Liver (tissue), 3 donors: ENCODE measurements around the gene SLC17A3.

Experiments used
- RAD21 ChIP-seq, 2 donors: IDR thresholded peaks; 2 replicates each; pipeline ENCODE4 v1.6.1; 2016; ENCODE audit warnings: antibody characterized with exemption in 2 of 2, mild to moderate bottlenecking in 2 of 2
- RXRA ChIP-seq, 2 donors: IDR thresholded peaks; 2 replicates each; pipeline ENCODE4 v1.6.1; 2017 to 2018; ENCODE audit warnings: antibody characterized with exemption in 2 of 2, mild to moderate bottlenecking in 1 of 2
- SP1 ChIP-seq: IDR thresholded peaks from 2 replicates; pipeline ENCODE4 v1.6.1; 2018; ENCODE audit warnings: antibody characterized with exemption, mild to moderate bottlenecking
- TF ChIP-seq, protein P1 (sequence below): fragments of 150-350 bp; IDR thresholded peaks from 2 replicates; pipeline ENCODE4 v1.5.1; 2017; ENCODE audit warnings: improper control_type of control experiment, low read depth, low read length; ENCODE audit not compliant: missing input control
- TF ChIP-seq, protein P2 (sequence below): IDR thresholded peaks from 2 replicates; pipeline ENCODE4 v1.6.1; 2016; ENCODE audit warnings: antibody characterized with exemption, mild to moderate bottlenecking
- donor health status: healthy.
- donor health status: healthy.

DNA sequence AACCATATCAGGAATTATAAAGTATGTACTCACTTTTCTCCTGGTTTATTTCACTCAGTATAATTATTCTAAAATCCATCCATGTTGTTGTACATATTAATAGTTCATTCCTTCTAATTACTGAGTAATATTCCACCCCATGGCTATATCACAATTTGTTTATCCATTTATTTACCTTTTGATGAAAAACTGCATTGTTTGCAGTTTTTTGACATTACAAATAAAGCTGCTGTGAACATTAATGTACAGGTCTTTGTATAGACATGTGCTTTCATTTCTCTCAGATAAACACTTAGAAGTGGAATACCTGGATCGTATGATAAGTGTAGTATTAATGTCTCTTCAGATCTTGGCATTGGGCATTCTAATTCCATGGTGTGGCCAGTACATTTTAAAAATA, 4.2 kb downstream of the SLC17A3 start:
- TF ChIP-seq, protein P1, sequence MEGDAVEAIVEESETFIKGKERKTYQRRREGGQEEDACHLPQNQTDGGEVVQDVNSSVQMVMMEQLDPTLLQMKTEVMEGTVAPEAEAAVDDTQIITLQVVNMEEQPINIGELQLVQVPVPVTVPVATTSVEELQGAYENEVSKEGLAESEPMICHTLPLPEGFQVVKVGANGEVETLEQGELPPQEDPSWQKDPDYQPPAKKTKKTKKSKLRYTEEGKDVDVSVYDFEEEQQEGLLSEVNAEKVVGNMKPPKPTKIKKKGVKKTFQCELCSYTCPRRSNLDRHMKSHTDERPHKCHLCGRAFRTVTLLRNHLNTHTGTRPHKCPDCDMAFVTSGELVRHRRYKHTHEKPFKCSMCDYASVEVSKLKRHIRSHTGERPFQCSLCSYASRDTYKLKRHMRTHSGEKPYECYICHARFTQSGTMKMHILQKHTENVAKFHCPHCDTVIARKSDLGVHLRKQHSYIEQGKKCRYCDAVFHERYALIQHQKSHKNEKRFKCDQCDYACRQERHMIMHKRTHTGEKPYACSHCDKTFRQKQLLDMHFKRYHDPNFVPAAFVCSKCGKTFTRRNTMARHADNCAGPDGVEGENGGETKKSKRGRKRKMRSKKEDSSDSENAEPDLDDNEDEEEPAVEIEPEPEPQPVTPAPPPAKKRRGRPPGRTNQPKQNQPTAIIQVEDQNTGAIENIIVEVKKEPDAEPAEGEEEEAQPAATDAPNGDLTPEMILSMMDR, result no peak
- no peak for TF ChIP-seq SP1
- no peak for TF ChIP-seq RXRA (IDR thresholded peaks at IDR 0.05)
- TF ChIP-seq, protein P2, sequence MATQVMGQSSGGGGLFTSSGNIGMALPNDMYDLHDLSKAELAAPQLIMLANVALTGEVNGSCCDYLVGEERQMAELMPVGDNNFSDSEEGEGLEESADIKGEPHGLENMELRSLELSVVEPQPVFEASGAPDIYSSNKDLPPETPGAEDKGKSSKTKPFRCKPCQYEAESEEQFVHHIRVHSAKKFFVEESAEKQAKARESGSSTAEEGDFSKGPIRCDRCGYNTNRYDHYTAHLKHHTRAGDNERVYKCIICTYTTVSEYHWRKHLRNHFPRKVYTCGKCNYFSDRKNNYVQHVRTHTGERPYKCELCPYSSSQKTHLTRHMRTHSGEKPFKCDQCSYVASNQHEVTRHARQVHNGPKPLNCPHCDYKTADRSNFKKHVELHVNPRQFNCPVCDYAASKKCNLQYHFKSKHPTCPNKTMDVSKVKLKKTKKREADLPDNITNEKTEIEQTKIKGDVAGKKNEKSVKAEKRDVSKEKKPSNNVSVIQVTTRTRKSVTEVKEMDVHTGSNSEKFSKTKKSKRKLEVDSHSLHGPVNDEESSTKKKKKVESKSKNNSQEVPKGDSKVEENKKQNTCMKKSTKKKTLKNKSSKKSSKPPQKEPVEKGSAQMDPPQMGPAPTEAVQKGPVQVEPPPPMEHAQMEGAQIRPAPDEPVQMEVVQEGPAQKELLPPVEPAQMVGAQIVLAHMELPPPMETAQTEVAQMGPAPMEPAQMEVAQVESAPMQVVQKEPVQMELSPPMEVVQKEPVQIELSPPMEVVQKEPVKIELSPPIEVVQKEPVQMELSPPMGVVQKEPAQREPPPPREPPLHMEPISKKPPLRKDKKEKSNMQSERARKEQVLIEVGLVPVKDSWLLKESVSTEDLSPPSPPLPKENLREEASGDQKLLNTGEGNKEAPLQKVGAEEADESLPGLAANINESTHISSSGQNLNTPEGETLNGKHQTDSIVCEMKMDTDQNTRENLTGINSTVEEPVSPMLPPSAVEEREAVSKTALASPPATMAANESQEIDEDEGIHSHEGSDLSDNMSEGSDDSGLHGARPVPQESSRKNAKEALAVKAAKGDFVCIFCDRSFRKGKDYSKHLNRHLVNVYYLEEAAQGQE, result no peak
- TF ChIP-seq RAD21 (IDR thresholded peaks at IDR 0.05), result no peak
